ENCODE results near the gene PSD2. TPM values are rescaled to one million over a fixed set of nuclear protein-coding genes. Genes with fewer than 3 reads are reported as not detected.

The PSD2 gene
- total RNA-seq, 1 donor from 2014 or later, result 0.25 TPM

- H3K4me3 Mint-ChIP-seq (ENCODE audit: unreplicated experiment), result no peak overlapping the region
- H3K27ac Mint-ChIP-seq (ENCODE audit: unreplicated experiment), result no peak overlapping the region
- TF ChIP-seq CTCF (IDR thresholded peaks at IDR 0.05; ENCODE audit: insufficient read depth, low read depth, low read length) (no peak), EZH2 (IDR thresholded peaks at IDR 0.05; ENCODE audit: insufficient read depth, low read length) (no peak)
- no peaks in the 10 kb centered on the region for H3K79me2 ChIP-seq (ENCODE audit: insufficient read depth, low read length)
- no peaks in the 10 kb centered on the region for H3K36me3 Mint-ChIP-seq (ENCODE audit: low read depth, unreplicated experiment)
- H3K4me1 ChIP-seq (ENCODE audit: insufficient read depth, low read length), result no peaks in the 10 kb centered on the region
- peaks cover 17% of the 10 kb centered on the region for H3K9me3 Mint-ChIP-seq (ENCODE audit: unreplicated experiment)
- FAIRE-seq (no peak), DNase-seq (ENCODE audit: low read depth) (no peak)
- H3K27me3 Mint-ChIP-seq (ENCODE audit: low read depth, unreplicated experiment), result peaks cover 74% of the 10 kb centered on the region
- no peak overlapping the region for H3K4me2 ChIP-seq (ENCODE audit: low read length)
- H3K27ac ChIP-seq (ENCODE audit: low read depth, low read length), result no peak overlapping the region
- H2AFZ ChIP-seq (ENCODE audit: low read depth, low read length), result no peak overlapping the region
- H3K4me3 ChIP-seq (ENCODE audit: insufficient read depth, low read depth, low read length), result no peak overlapping the region
- H4K20me1 ChIP-seq (ENCODE audit: insufficient read depth, low read length), result no peaks in the 10 kb centered on the region
- no peak overlapping the region for H3K9ac ChIP-seq (ENCODE audit: low read length)
- no peaks in the 10 kb centered on the region for H3K36me3 ChIP-seq (ENCODE audit: insufficient read depth, low read length)
- no peaks in the 10 kb centered on the region for H3K9me3 ChIP-seq (ENCODE audit: insufficient read depth, low read depth, low read length)
- no peaks in the 10 kb centered on the region for H3K4me1 Mint-ChIP-seq (ENCODE audit: low read depth, unreplicated experiment)
- peaks cover 5% of the 10 kb centered on the region for H3K27me3 ChIP-seq (ENCODE audit: insufficient read depth, low read length)
These were observed 19.2 kb downstream of the PSD2 start for GRCh38 chr5:139814704-139815280.

GRCh38 chr5:139816566-139816965 is 21.0 kb downstream of the PSD2 start:
- DNase-seq (ENCODE audit: low read depth), result no peak
- Histone ChIP-seq H3K4me3 (ENCODE audit: insufficient read depth, low read depth, low read length) (no peak overlapping the region), H3K79me2 (ENCODE audit: insufficient read depth, low read length) (no peaks in the 10 kb centered on the region), H3K4me2 (ENCODE audit: low read length) (no peak overlapping the region), H3K9ac (ENCODE audit: low read length) (no peak overlapping the region), H3K27ac (ENCODE audit: low read depth, low read length) (no peak overlapping the region), H3K4me1 (ENCODE audit: insufficient read depth, low read length) (no peaks in the 10 kb centered on the region), H4K20me1 (ENCODE audit: insufficient read depth, low read length) (no peaks in the 10 kb centered on the region), H3K9me3 (ENCODE audit: insufficient read depth, low read depth, low read length) (no peaks in the 10 kb centered on the region), H2AFZ (ENCODE audit: low read depth, low read length) (no peak overlapping the region), H3K36me3 (ENCODE audit: insufficient read depth, low read length) (no peaks in the 10 kb centered on the region), H3K27me3 (ENCODE audit: insufficient read depth, low read length) (peaks cover 5% of the 10 kb centered on the region)
- TF ChIP-seq EZH2 (IDR thresholded peaks at IDR 0.05; ENCODE audit: insufficient read depth, low read length) (no peak), CTCF (IDR thresholded peaks at IDR 0.05; ENCODE audit: insufficient read depth, low read depth, low read length) (no peak)
- Mint-ChIP-seq H3K9me3 (ENCODE audit: unreplicated experiment) (peaks cover 30% of the 10 kb centered on the region), H3K4me1 (ENCODE audit: low read depth, unreplicated experiment) (no peaks in the 10 kb centered on the region), H3K27ac (ENCODE audit: unreplicated experiment) (no peak overlapping the region), H3K27me3 (ENCODE audit: low read depth, unreplicated experiment) (peaks cover 72% of the 10 kb centered on the region), H3K4me3 (ENCODE audit: unreplicated experiment) (no peak overlapping the region), H3K36me3 (ENCODE audit: low read depth, unreplicated experiment) (no peaks in the 10 kb centered on the region)
- no peak for FAIRE-seq

GRCh38 chr5:139817362-139817761 is 21.8 kb downstream of the PSD2 start:
- DNase-seq (ENCODE audit: low read depth), result no peak
- no peaks in the 10 kb centered on the region for H3K4me1 ChIP-seq (ENCODE audit: insufficient read depth, low read length)
- H3K79me2 ChIP-seq (ENCODE audit: insufficient read depth, low read length), result no peaks in the 10 kb centered on the region
- peaks cover 5% of the 10 kb centered on the region for H3K27me3 ChIP-seq (ENCODE audit: insufficient read depth, low read length)
- TF ChIP-seq EZH2 (IDR thresholded peaks at IDR 0.05; ENCODE audit: insufficient read depth, low read length) (no peak), CTCF (IDR thresholded peaks at IDR 0.05; ENCODE audit: insufficient read depth, low read depth, low read length) (no peak)
- no peak overlapping the region for H3K4me3 ChIP-seq (ENCODE audit: insufficient read depth, low read depth, low read length)
- no peak for FAIRE-seq
- H4K20me1 ChIP-seq (ENCODE audit: insufficient read depth, low read length), result no peaks in the 10 kb centered on the region
- H3K9me3 ChIP-seq (ENCODE audit: insufficient read depth, low read depth, low read length), result no peaks in the 10 kb centered on the region
- H3K27ac Mint-ChIP-seq (ENCODE audit: unreplicated experiment), result no peak overlapping the region
- H3K4me2 ChIP-seq (ENCODE audit: low read length), result no peak overlapping the region
- no peak overlapping the region for H3K27ac ChIP-seq (ENCODE audit: low read depth, low read length)
- no peak overlapping the region for H3K9ac ChIP-seq (ENCODE audit: low read length)
- H3K4me1 Mint-ChIP-seq (ENCODE audit: low read depth, unreplicated experiment), result no peaks in the 10 kb centered on the region
- no peak overlapping the region for H2AFZ ChIP-seq (ENCODE audit: low read depth, low read length)
- peaks cover 64% of the 10 kb centered on the region for H3K27me3 Mint-ChIP-seq (ENCODE audit: low read depth, unreplicated experiment)
- H3K36me3 ChIP-seq (ENCODE audit: insufficient read depth, low read length), result no peaks in the 10 kb centered on the region
- H3K36me3 Mint-ChIP-seq (ENCODE audit: low read depth, unreplicated experiment), result no peaks in the 10 kb centered on the region
- H3K9me3 Mint-ChIP-seq (ENCODE audit: unreplicated experiment), result peaks cover 28% of the 10 kb centered on the region
- H3K4me3 Mint-ChIP-seq (ENCODE audit: unreplicated experiment), result no peak overlapping the region

Measured in astrocyte (in vitro differentiated cells and primary cell).